Measurements from ENCODE around the gene LRSAM1.

LRSAM1 gene

DNA sequence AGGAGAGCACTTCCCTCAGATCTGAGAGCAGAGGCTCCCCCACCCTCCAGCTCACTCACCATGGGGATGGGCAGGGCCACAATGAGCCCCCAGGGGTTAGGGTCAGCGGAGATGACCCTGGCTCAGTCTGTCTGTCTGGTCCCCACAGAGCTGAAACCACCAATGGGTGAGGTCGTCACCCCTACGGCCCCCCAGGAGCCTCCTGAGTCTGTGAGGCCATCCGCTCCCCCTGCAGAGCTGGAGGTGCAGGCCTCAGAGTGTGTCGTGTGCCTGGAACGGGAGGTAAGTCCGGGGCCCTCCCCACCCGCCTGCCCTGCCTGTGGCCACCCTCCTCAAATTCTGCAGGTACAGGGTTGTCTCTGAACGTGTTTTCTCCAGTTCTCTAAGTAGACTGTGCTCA is 49.6 kb downstream of the LRSAM1 start:
- DNase-seq, result no peak

DNA sequence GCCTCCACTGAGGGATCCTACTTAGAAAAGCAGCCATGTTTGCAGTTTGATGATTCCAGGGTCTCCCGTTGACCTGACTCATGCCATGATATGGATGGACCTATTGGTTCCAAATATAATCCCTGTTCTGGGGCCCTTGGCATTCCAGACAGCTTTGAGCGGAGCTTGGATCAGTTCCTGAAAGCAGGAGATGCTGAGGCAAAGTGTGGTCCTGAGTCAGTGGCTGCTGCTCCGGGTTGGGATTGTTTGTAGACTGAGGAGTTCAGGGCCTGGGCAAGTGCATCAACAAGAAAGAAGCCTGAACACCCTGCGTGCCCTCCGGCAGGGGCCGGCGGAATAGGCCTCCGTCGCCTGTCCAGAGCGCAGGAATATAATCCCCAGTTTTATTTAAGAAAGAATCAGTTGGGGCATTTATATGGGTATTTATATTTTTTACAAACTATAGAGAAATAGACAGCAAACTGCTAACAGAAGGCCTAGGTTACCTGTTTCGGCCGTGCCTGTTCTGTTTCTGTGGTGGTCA is 50.6 kb downstream of the LRSAM1 start:
- DNase-seq, result no peak

- DNase-seq, result no peak
These were observed 51.5 kb downstream of the LRSAM1 start for GRCh38 chr9:127502706-127503378.

DNA sequence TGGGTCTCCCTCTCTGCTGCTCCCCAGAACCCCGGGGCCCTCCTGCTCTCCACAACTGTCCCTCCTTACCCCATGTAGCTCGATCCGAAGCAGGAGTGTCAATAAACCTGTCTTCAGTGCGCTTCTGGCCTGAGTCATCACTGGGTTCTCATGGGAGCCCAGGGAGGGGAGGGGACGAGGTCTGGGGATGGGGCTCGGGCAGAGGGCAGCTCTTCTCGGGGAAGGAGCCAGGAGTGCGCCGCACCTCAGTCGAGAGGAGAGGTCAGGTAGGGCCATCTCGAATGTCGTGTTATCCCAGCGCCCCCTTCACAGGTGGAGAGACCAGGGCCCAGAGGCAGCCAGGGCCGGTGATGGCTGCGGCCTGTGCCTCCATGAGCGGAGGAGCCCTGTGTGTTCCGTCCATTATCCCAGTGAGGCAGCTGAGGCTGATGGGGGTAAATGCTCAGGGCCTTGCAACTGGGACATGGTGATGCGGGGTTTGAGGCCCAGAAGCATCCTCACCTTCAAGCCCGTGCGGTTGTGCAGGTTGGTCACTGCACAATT is 52.1 kb downstream of the LRSAM1 start:
- DNase-seq, result no peak

DNA sequence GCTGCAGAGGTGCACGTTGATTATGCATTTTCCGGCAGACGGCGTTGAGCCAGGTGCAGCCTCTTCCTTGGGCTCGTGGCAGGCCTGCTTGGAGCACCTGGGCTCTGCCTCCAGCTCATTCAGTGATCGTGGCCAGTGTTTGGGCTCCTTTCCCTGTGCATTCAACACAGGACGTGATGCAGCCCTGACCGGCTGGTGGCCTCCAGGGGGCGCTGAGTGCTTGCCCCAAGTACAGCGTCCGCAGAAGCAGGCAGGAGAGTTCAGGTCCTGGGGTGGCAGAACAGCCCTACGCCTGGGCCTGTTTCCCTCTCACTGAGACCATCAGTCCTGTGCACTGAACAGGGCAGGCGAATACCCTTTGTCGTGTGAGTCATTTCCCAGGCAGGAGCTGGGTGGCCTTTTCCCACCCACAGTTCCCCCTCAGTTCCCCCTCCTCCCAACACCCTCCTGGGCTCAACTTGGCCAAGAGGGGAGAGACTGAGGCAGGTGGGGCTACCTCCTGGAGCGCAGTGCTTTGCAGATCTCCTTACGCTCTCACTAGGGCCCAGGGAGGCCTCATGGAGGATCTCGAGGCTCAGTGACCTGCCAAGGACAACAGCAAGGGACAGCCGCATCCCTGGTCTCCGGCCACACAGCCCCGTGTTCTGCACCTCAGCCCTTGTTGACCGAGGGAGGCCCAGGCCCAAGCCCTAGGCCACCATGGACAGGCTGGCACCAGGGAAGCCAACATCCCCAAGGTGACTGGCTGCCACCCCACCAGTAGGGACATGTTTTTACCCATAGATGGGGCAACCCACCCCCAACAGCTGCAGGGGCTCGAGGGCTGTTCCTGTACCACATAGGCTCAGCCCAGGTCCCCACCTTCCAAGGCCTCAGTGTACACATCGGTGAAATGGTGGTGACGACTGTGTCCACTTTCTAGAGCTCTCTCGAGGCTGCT is 52.9 kb downstream of the LRSAM1 start:
- peak; percentile 2 for DNase-seq

DNA sequence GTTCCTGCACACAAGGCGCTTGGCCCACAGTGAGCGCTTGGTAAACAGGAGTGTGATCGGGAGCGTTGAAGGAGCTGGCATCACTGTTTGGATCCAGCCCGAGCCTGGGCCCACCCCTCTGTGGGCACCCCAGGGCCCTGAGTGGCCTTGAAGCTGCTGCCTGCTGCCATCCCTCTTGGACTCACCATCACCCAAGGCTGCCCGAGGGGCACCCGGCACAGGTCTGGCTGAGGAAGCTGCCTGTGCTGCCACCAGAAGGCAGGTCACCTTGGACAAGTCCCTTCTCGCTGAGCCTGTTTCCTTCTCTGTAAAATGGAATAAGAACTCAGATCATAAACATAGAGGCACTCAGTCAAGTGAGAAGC is 53.6 kb downstream of the LRSAM1 start:
- no peak for DNase-seq

DNA sequence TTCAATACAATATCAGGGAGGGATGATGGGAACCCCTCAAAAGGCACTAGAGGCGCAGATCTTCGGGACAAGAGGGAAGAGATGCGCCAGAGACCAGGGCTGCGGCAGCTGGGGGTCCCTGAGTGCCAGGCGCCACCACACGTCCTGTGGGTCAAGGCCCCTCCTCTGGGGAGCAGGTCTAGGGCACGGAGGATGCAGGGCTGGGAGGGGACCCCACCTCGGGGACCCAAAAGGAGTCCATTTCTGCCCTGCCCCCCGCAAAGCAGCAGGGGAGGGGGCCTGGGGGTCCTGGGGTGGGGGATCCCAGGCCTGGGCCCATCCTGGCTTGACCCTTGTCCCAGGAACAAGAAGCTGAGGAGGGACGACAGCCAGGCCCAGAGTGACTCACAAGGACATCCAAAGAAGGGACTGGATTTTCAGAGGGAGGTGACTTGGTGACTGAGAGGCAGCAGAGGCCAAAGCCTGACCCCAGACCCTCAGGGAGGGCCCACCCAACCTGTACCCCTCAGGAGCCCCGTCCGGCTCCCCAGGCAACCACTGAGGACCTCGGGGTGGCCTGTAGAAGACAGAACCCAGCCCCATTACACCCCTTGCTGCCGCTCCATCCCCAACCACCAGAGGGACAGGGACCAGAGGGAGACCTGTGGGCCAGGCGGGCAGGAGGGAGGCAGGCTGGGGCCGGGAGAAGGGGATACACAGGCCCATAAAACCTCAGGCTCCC is 54.2 kb downstream of the LRSAM1 start:
- no peak for DNase-seq

DNA sequence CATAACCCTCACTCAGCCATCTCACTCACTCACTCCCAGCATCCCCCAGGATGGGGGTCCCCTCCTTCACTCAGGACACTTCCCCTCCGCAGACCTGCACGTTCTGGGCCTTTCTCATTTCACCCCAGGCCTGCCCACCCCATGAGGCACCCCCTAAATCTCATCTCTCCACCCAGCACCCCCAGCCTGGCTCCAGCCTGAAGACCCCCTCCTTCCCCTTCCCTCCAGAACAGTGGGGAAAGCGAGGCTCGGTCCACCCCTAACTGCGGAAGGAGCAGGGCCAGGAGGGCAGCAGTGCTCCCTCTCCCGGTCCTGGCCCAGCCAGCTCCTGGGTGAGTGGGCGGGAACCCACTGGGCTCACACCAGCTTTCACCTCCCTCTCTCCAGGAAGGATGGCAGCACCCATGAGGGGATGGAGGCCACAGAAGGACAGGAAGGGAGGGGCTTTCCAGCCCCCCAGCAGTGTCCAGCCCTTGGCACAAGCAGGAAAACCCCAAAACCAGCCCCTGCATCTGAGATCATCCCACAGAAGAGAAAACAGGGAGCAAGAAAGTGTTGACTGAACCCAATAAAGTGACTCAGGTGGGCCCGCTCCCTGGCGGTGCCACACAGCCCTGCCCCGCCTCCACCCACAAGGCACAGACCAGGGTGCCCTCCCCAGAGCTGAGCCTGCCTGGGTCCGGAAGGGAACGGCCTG is 55.0 kb downstream of the LRSAM1 start:
- DNase-seq, result no peak

DNA sequence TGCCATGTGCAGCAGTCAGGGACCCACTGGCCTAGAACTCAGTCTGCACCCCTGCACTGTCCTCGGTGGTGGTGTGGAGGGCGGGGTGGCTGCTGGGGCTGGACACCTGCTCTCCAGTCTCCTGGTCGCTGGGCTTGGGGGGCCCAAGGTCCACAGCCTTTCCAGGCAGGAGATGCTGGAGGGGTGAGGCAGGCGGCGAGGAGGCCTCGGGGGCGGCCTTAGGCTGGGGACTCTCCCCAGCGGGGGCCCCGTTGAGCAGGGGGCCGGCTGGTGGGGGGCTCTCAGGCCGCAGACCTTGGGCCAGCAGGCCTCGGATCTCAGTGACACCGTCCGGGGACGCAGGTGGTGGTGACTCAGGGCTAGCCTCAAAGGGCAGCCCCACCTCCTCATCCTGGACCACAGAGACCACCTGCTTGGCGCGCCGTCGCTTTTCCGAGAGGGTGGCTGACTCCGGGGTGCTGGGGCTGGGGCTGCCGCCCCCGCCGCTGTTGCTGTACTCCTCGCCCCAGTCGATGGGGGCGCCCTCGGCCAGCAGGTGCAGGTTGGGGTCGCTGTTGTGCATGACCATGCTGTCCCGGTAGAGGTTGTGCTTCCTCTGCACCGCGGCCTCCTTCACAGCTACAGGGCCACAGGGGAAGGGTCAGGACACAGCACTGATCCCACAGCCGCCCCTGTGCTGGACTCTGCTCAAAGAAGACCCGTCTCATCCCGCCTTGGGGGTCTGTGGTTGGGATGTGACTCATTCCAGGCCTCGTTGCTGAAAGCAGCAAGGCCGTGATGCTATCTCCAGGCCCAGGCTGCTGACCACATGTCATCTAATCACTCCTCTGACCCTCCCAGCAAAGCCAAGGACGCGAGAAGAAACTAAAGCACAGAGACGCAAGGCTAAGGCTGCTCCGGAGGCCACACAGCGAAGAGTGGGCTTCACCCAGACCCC is 55.8 kb downstream of the LRSAM1 start:
- DNase-seq, result no peak

DNA sequence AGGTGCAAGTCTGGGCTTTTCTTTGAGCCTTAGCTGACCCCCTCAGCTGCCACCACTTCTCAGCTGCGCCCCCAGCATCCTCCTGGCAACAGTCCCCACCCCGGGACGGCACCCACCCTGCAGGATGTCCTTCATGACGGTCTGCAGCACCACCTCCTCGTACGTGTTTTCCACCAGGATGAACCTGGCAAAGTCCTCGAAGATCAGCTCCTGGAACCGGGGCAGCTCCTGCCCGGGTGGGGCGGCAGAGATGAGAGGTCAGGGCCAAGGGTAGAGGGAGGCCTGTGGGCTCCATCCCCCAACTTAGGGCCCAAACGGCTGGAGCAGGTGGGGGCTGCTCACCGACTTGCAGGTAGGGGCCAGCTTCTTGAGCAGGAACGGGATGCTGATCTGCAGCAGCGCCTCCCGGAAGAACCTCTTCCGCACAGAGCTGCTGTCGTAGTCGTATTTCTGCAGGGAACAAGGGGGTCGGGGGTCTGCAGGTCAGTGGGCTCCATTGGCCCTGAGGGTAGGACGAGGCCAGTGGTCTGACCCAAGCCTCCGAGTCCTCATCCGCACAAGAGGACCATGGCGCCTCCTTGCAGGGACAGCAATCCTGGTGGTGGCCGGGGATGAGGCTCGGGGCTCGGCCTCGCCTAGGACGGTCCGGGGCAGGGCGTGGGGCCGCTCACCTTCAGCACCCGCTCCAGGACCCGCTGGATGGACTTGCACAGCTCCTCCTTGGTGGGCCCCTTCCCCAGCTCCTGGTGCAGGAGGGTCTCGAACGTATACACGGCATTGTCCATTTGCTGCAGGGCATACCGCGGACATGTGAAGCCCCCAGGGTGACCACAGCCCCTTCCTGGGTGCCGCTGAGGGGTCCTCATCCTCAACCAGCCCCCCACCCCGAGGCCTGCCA is 56.7 kb downstream of the LRSAM1 start:
- no peak for DNase-seq

DNA sequence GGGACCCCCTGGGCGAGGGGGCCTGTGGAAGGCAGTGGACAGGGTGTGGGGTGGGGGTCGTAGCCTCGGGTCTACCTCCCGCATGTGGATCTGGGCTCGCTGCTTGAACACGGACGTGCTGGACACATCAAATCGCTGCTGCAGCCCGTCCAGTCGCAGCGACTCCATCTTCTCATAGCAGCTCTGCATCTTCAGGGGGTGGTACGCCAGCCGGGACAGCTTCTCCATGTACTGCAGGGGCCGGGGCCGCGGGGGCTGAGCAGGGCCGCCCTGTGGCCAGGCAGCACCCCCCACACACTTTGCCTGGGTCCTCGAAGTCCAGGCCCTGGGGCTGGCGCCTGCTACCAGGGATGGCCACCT is 57.6 kb downstream of the LRSAM1 start:
- DNase-seq, result no peak

DNA sequence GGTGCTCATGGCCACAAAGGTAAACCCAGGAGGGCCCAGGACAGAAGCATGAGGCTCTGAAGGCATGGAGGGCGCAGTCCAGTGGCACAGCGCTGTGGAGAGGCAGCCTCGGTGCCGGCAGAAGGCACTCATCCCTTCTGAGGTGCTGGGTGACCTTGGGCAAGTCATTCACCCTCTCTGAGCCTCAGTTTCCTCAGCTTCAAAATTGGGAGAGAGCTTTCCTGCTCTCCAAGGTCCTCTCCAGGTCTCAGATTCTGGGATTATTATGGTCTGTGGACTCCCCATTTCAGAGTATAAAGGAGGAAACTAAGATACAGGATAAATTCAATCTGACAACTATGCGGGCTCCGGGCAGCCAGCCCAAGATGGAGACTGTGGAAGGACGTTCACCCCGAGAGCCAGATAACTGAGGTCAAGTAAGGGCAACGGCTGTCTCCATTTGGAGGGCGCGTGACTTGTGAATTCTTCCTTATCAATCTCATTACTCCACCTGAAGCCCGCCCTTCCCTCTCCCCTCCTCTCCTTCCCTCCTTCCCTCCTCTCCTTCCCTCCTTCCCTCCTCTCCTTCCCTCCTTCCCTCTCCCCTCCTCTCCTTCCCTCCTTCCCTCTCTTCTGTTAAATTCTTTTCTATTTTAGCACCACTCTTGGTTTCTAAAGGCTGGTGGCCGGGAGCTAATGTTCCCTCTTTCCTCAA is 58.1 kb downstream of the LRSAM1 start:
- DNase-seq, result no peak

DNA sequence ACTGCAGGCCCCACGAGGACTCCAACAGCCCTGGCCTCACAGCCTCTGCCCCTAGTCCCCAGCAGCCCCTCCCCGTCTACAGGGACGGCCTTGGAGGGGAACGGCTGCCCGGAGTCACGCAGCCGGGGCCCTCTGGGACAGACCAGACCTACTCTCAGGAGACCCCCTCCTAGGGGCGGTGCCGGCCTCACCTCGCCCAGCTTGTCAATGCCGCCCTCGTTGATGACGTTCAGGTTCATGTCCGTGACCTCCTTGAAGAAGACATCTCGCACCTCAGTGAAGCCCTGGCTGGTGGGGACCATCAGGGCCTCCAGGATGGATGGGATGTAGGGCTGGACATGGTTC is 58.6 kb downstream of the LRSAM1 start:
- DNase-seq, result no peak

- DNase-seq, result no peak
These were observed 63.2 kb downstream of the LRSAM1 start for GRCh38 chr9:127514468-127514867.

DNA sequence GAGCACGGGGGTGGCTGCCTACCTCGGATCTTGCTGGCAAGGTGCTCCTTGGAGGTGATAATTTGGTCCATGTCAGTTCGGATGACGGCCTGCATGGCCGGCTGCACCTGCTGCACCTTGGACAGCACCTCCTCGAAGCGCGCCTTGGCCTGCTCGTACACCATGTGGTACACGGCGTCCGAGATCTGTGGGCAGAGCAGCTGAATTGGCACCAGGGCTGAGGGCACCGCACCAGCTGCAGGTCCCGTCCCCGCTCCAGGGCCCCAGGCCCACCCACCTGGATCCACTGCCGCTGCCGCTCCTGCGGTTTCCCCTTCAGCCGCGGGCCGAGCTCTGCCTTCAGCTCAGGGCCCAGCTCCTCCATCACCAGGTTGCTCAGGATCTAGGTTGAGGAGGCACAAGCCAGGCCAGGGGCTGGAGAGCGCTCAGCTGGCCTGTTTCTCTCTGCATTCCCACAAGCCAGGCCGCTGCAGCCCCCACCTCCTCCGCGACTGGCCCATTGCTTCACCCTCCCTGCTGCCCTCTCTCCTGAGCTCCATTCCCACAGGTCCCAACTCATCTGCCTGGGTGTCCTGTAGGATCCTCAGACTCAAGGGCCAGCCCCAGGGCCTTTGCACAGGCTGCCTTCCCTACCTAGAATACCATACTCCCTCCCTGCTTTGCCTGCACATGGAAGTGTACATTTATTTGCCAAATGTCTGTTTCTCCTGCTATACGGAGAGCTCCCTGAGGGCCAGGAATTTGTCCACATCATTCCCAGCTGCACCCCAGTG is 65.7 kb downstream of the LRSAM1 start:
- DNase-seq, result no peak

DNA sequence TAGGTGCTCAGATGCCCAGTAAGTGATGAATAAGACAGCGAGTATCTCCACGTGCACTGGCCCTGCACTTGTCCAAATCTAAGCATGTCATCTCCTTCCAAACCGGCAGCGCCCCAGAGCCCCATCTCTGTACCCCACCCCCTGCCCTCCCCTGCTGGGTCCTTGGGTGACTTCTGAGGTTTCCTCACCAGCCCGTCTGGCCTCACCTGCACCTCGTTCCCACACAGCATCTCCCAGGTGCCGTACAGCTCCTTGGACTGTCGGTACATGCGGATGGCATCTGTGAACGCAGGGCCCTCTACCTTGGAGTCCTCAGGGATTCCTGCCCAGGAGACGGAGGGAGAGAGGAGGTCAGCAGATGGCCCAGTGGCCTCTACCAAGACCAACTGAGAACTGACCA is 66.3 kb downstream of the LRSAM1 start:
- DNase-seq, result no peak

DNA sequence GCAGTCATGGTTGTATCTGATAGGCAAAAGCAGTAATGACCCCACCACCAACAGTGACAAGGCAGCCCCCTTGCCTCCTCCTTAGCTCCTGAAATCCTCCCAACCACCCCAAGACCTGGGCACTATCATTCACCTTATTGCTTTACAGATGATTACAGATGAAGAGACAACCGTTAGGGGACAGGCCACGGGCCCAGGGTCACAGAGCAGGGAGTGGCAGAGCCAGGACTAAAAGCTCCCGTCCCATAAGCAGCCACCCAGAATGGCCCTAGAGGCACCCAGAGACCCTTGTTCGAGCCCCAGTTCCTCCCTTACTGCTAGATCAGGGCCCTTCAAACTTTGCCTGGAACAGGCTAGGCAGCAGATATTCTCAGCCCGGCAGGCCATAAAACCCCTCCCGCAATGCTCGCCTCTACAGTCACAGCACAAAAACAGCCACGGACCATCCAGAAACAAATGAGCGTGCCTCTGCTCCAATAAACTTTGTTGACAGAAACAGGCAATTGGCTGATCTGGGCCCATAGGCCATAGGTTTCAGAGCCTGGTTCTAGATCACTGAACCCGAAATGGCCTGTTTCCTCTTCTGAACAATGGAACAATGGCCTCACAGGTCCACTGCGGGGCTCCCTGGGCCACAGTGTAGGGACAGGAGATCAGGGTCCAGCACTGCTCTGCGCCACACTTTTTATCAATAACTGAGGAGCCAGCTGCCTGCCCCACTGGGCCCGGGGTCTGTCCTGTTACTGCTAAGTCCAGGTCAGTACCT is 67.0 kb downstream of the LRSAM1 start:
- no peak for DNase-seq

All from GOT3 (cell line).